OCI-M2 (cell line): ENCODE measurements around the gene TAPBP.
"Not testable (repeated sequence)": the region's sequence is repeated elsewhere in the genome, so short reads cannot be mapped to it uniquely, and the experiment has no call there.

ENCODE experiments used
- DNase-seq: peaks from one replicate; lab custom pipeline; 2025; ENCODE audit not compliant: unreplicated experiment; lab: John Stamatoyannopoulos, UW

The TAPBP gene

DNA sequence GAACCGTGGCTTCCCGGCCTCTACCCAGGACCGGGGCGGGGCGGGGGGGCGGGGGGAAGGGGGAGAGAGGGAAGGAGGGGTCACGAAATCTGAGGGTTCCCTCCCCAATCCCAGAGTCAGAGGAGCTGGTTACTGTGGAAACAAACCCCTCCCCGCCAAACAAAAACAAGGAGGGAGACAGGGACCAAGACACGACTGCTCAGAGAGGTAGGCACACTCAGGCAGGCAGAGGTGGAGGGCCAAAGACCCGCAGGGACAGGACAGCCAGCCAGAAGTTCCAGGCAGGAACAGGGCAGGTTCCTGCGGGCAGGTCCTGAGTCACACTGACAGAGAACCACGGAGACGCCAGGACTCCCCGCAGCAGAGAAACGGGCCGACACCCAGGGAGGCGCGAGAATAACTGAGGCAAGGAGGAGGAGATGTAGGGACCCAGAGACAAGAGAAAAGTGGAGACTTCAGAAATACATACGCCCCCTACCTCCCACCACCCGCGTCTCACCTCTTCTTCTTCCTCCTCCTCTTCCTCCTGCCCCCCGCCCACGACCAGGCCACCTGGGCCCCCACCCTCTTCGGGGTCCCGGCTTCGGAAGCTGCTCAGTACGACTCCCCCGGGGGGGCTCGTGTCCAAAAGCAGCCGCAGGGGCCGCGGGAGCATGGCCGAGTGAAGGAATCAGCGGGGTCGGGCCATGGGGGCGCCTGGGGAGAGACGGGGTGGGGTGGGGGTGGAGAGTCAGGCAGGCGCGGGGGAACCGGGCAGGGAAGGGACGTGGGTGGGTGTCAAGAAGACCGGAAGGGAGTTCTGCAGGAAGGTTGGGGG lies 15.7 kb downstream of the TAPBP start:
- no peak for DNase-seq

DNA sequence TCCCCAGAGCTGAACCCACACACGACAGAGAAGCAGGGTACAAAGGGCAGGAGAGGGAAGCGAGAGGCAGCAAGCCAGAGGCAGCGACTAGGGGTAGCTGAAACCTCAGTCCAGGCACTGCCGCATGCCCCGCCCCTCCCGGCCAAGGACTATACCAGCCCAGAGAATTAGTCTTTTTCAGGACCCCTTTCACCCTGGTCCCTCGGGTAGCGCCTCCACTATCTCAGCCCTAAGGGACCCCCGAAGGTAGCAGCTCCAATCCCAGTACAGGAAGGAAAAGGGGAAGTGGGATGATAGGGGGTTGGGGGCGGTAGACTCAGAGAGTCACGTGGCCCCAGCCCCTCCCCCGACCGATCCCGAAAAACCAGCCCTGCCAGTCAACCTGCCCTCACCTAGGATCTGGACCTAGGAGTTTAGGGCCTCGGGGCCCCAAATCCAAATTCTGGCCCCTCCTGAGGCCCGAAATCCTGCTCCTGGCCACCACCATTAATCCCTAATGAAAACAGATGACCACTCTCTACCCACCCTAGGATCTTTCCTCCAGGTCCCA lies 16.4 kb downstream of the TAPBP start:
- DNase-seq, result no peak

- DNase-seq, result no peak
Observed at GRCh38 chr6:33296797-33297405, 17.0 kb downstream of the TAPBP start.

GRCh38 chr6:33295621-33296369 lies 18.1 kb downstream of the TAPBP start:
- DNase-seq, result no peak

GRCh38 chr6:33294086-33294823 lies 19.6 kb downstream of the TAPBP start:
- DNase-seq, result no peak

GRCh38 chr6:33292996-33293682 lies 20.7 kb downstream of the TAPBP start:
- DNase-seq, result no peak

GRCh38 chr6:33290459-33290858 lies 23.4 kb downstream of the TAPBP start:
- no peak for DNase-seq

- no peak for DNase-seq
Observed at GRCh38 chr6:33289784-33290315, 24.0 kb downstream of the TAPBP start.

DNA sequence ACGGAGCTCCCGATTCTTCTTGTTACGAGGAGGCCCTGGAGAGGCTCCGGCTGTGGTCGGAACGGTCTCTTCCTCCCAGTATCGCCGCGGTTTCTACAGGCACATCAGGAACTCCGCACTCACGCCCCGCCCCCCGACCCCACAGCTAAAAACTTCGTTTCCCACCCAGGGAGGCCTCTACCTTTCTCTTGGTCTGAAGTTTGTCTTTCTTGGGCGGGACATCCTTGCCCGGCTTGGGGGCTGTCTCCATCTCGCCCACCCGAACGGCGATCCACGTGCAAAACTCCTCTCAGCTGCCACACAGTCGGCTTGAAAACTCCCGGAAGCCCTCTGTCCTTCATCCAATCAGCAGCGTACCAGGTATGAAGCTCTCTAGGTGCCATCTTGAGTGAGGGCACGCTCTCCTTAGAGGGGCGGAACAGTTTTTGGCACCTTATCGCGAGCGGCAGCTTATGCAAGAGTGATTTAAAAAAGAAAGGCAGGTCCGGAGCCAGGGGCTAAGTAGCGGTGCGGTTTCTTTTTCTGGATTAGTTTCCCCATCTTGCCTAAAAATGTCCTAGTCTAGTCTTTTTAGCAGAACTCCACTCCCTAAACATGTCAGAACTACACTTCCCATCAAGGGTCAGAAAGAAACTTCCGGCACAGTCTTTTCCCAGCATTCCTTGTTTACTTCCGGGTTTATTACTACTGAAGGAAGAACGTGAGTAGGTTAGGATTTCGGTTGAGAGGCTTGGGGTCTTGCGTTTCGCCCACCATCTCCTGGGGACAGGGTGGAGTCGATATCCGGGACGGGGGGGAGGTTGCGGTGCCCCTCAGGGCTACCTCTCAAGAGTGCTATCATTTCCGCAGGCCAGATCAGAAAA lies 24.7 kb downstream of the TAPBP start, which contains the start of the genes PFDN6 and WDR46:
Gene PFDN6, plus strand, starts transcription at position 681 of the 863 bp plus-strand sequence. CDS start 256 bp downstream, outside the sequence.
Gene WDR46, minus strand, starts transcription at position 319 of the 863 bp plus-strand sequence. Its CDS starts 69 bp downstream, at position 250.
- DNase-seq, result peak; percentile 92

GRCh38 chr6:33288141-33288920 lies 25.5 kb downstream of the TAPBP start:
- no peak for DNase-seq

GRCh38 chr6:33286946-33287914 lies 26.6 kb downstream of the TAPBP start:
- no peak for DNase-seq

- not testable (repeated sequence) for DNase-seq
Observed at GRCh38 chr6:33285214-33285613, 28.7 kb downstream of the TAPBP start.

GRCh38 chr6:33280539-33280938 lies 33.3 kb downstream of the TAPBP start:
- no peak for DNase-seq

- DNase-seq, result peak; percentile 56
Observed at GRCh38 chr6:33279971-33280511, 33.8 kb downstream of the TAPBP start.

DNA sequence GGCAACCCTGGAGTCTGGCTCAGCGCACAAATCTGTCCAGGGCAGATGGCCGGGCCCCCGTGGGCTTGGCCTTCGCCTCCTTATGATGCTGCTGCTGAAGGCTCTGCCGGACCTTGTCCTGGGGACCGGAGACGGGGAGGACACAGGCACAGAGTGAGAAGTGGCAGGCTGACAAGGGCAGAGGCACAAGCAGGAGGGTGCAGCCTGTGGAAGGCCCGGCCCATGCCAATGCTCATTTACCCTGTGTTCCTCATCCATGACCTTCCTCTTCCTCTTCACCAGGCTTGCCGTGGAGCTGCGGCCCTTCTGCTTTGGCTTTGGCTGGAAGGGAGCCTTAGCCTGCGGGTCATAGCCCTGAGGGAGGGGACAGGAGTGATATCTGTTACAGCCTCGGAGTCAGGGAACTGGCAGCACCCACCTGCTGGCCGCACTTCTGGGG lies 34.6 kb downstream of the TAPBP start:
- no peak for DNase-seq

DNA sequence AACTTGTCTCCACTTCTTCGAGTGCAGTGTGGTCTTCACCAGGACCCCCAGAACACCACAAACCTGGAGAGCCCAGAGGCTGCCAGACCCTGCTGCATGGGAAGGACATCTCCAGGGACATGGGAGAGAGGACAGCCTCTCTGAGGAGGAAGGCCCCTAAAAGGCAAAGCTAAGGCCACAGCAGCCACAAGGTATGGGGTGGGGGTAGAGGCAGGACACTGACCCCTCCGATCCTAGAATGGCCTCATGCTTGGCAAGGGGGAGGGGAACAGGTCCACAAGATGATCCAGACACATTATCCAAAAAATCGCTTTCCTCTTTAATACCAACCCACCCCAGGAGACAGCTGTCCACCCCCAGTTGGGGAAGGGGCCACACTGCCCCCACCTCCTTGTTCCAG lies 35.1 kb downstream of the TAPBP start:
- no peak for DNase-seq

DNA sequence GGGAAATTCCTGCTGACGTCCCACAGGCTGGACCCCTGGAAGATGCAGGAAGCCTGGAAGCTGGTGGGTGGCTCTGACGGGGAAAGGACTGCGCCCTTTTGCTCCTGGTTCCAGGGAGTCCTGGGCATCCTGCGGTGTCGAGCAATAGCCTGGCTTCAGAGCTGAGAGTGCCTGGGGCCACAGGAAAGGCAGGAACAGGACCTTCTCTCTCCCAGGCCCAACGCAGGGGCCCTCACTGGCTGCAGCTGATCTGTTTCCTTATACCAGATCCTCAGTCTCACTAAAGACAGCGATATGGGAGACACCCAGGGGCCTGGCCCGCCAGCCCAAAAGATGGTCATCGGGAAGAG lies 35.5 kb downstream of the TAPBP start:
- DNase-seq, result no peak
